Neural cell (in vitro differentiated cells): ENCODE data around the gene CLTC. TPM values are rescaled to one million over a fixed set of nuclear protein-coding genes. Genes with fewer than 3 reads are reported as not detected.

ENCODE experiments used
- H2AFZ ChIP-seq: fragments of 200-600, 300-800 bp; sonication (generic), shearing (Covaris generic); 2 replicates; pipeline ENCODE4 v1.6.0; 2014; ENCODE audit warnings: low read depth, mild to moderate bottlenecking, antibody characterized with exemption, low read length, moderate library complexity
- H3F3A ChIP-seq: fragments of 200-600 bp; shearing (Covaris generic); 2 replicates; pipeline ENCODE4 v1.6.1; 2016; ENCODE audit warnings: mild to moderate bottlenecking, moderate library complexity, mixed read lengths, antibody characterized with exemption, low read length; ENCODE audit not compliant: insufficient read depth, poor library complexity, severe bottlenecking
- H3K27ac ChIP-seq: fragments of 200-600, 300-800 bp; sonication (generic), shearing (Covaris generic); 2 replicates; pipeline ENCODE4 v1.5.1; 2014; ENCODE audit warnings: mild to moderate bottlenecking, low read length, moderate library complexity
- H3K27me3 ChIP-seq: fragments of 300-800, 200-600 bp; sonication (generic), shearing (Covaris generic); 2 replicates; pipeline ENCODE4 v1.6.0; 2014; ENCODE audit warnings: mild to moderate bottlenecking, low read depth, low read length, moderate library complexity; ENCODE audit not compliant: insufficient read depth
- H3K36me3 ChIP-seq: fragments of 300-800, 200-600 bp; sonication (generic), shearing (Covaris generic); 2 replicates; pipeline ENCODE4 v1.5.1; 2014; ENCODE audit warnings: mild to moderate bottlenecking, antibody characterized with exemption, low read length, moderate library complexity; ENCODE audit not compliant: insufficient read depth
- H3K4me2 ChIP-seq: fragments of 300-800, 200-600 bp; sonication (generic), shearing (Covaris generic); 2 replicates; pipeline ENCODE4 v1.6.0; 2014; ENCODE audit warnings: mild to moderate bottlenecking, low read length
- H3K4me3 ChIP-seq: fragments of 300-800, 200-600 bp; sonication (generic), shearing (Covaris generic); 2 replicates; pipeline ENCODE4 v1.5.1; 2014; ENCODE audit warnings: mild to moderate bottlenecking, low read length, moderate library complexity
- H3K79me2 ChIP-seq: fragments of 200-600 bp; shearing (Covaris generic); replicated peaks from 2 replicates; pipeline ENCODE4 v1.6.0; 2014; ENCODE audit warnings: mild to moderate bottlenecking, low read length, moderate library complexity; ENCODE audit not compliant: insufficient read depth
- H3K9ac ChIP-seq: fragments of 300-800, 200-600 bp; sonication (generic), shearing (Covaris generic); 2 replicates; pipeline ENCODE4 v1.6.1; 2016; ENCODE audit warnings: mild to moderate bottlenecking, low read length, mixed read lengths
- H3K9me2 ChIP-seq: fragments of 200-600 bp; shearing (Covaris generic); 2 replicates; pipeline ENCODE4 v1.6.1; 2016; ENCODE audit warnings: mild to moderate bottlenecking, low read length, mixed read lengths; ENCODE audit not compliant: insufficient read depth
- H3K9me3 ChIP-seq: fragments of 200-600, 300-800 bp; sonication (generic), shearing (Covaris generic); 2 replicates; pipeline ENCODE4 v1.6.1; 2016; ENCODE audit warnings: mild to moderate bottlenecking, mixed run types, low read length, moderate library complexity, mixed read lengths
- H4K20me1 ChIP-seq: fragments of 200-600 bp; shearing (Covaris generic); 2 replicates; pipeline ENCODE4 v1.6.1; 2016; ENCODE audit warnings: mild to moderate bottlenecking, mixed run types; ENCODE audit not compliant: insufficient read depth
- EP300 ChIP-seq: fragments of 450-650 bp; conservative IDR thresholded peaks from 2 replicates; pipeline ENCODE4 v1.6.1; 2014; ENCODE audit warnings: antibody characterized with exemption, mild to moderate bottlenecking, moderate library complexity; ENCODE audit not compliant: poor library complexity, severe bottlenecking
- EZH2 ChIP-seq: fragments of 200-600, 300-800 bp; shearing (Covaris generic), sonication (generic); IDR thresholded peaks from 2 replicates; pipeline ENCODE4 v1.6.1; 2014; ENCODE audit warnings: antibody characterized with exemption, low read length, borderline replicate concordance, mild to moderate bottlenecking; ENCODE audit not compliant: insufficient read depth, poor library complexity, severe bottlenecking
- MXI1 ChIP-seq: fragments of 450-650 bp; conservative IDR thresholded peaks from 2 replicates; pipeline ENCODE4 v1.6.1; 2014; ENCODE audit warnings: antibody characterized with exemption, mild to moderate bottlenecking; ENCODE audit not compliant: poor library complexity, severe bottlenecking
- POLR2AphosphoS5 ChIP-seq: IDR thresholded peaks from 2 replicates; pipeline ENCODE4 v1.6.1; 2012
- RAD21 ChIP-seq: fragments of 450-650 bp; conservative IDR thresholded peaks from 2 replicates; pipeline ENCODE4 v1.6.1; 2014; ENCODE audit warnings: antibody characterized with exemption, mild to moderate bottlenecking, moderate library complexity
- SMC3 ChIP-seq: fragments of 450-650 bp; conservative IDR thresholded peaks from 2 replicates; pipeline ENCODE4 v1.6.1; 2014; ENCODE audit warnings: antibody characterized with exemption, mild to moderate bottlenecking, moderate library complexity; ENCODE audit not compliant: poor library complexity
- TAF1 ChIP-seq: IDR thresholded peaks from 2 replicates; pipeline ENCODE4 v1.6.1; 2012; ENCODE audit warnings: low read depth
- polyA plus RNA-seq: library from polyadenylated mRNA; depleted of rRNA; stranded (reverse); fragments of >200 nt; gene quantifications from 2 replicates; pipeline ENCODE4 v1.2.3, GENCODE V29; 2014
- TF ChIP-seq, protein P1 (sequence below): fragments of 450-650 bp; IDR thresholded peaks from 2 replicates; pipeline ENCODE4 v1.5.1; 2014; ENCODE audit warnings: antibody characterized with exemption, mild to moderate bottlenecking, moderate library complexity; ENCODE audit not compliant: poor library complexity, severe bottlenecking
- TF ChIP-seq, protein P2 (sequence below): IDR thresholded peaks from 2 replicates; pipeline ENCODE4 v1.6.1; 2012; ENCODE audit warnings: borderline replicate concordance

CLTC gene
- polyA plus RNA-seq, 1 donor from 2014 or later = 218 TPM

DNA sequence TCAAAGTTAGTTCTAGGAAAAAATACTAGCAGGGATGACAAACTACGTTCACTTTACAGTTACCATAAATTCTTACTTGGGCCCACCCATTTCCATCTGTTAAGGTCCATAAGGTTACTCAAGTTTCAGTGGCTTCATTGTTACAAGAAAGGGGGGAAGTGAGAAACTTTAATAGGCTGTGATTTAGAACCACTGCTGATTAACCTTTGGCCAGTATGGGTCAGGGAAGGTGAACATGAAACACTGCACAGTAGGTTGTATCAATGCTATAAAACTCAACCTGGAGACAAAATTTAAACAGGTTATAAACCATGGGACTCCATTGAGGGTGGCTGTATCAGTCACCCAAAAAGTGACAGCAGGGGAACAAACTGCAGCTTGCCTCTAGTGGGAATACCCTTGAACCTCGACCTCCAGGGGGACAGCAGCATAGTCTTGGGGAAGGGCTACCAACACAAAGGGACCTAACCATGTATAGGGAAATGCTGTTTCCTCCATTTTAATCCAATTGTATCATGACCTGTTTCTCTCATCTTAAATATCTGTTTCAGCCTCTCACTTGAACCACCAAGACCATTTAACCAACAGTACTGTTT lies 77.1 kb downstream of the CLTC start:
- no peak overlapping the region for H3K4me3 ChIP-seq
- H3K79me2 ChIP-seq = peaks cover 7% of the 10 kb centered on the region
- H3K9me3 ChIP-seq = no peaks in the 10 kb centered on the region
- H3K36me3 ChIP-seq = peaks cover 11% of the 10 kb centered on the region
- H2AFZ ChIP-seq = no peak overlapping the region
- no peaks in the 10 kb centered on the region for H3F3A ChIP-seq
- no peaks in the 10 kb centered on the region for H3K9me2 ChIP-seq
- TF ChIP-seq, protein P1, sequence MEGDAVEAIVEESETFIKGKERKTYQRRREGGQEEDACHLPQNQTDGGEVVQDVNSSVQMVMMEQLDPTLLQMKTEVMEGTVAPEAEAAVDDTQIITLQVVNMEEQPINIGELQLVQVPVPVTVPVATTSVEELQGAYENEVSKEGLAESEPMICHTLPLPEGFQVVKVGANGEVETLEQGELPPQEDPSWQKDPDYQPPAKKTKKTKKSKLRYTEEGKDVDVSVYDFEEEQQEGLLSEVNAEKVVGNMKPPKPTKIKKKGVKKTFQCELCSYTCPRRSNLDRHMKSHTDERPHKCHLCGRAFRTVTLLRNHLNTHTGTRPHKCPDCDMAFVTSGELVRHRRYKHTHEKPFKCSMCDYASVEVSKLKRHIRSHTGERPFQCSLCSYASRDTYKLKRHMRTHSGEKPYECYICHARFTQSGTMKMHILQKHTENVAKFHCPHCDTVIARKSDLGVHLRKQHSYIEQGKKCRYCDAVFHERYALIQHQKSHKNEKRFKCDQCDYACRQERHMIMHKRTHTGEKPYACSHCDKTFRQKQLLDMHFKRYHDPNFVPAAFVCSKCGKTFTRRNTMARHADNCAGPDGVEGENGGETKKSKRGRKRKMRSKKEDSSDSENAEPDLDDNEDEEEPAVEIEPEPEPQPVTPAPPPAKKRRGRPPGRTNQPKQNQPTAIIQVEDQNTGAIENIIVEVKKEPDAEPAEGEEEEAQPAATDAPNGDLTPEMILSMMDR = no peak
- peak; percentile 13 for TF ChIP-seq POLR2AphosphoS5
- H4K20me1 ChIP-seq = no peaks in the 10 kb centered on the region
- no peak overlapping the region for H3K27ac ChIP-seq
- no peaks in the 10 kb centered on the region for H3K27me3 ChIP-seq
- H3K9ac ChIP-seq = no peak overlapping the region
- H3K4me2 ChIP-seq = no peak overlapping the region

GRCh38 chr17:59698143-59698542 lies 78.4 kb downstream of the CLTC start:
- Histone ChIP-seq H3K27me3 (no peaks in the 10 kb centered on the region), H3K4me3 (no peak overlapping the region), H3K9ac (no peak overlapping the region), H3K27ac (no peak overlapping the region), H3K9me2 (no peaks in the 10 kb centered on the region), H3K36me3 (peaks cover 11% of the 10 kb centered on the region), H2AFZ (no peak overlapping the region), H3F3A (no peaks in the 10 kb centered on the region), H3K9me3 (no peaks in the 10 kb centered on the region), H3K79me2 (peaks cover 11% of the 10 kb centered on the region), H4K20me1 (no peaks in the 10 kb centered on the region), H3K4me2 (no peak overlapping the region)
- TF ChIP-seq TAF1 (no peak), SMC3 (no peak), EP300 (no peak), RAD21 (no peak)
- TF ChIP-seq, protein P2, sequence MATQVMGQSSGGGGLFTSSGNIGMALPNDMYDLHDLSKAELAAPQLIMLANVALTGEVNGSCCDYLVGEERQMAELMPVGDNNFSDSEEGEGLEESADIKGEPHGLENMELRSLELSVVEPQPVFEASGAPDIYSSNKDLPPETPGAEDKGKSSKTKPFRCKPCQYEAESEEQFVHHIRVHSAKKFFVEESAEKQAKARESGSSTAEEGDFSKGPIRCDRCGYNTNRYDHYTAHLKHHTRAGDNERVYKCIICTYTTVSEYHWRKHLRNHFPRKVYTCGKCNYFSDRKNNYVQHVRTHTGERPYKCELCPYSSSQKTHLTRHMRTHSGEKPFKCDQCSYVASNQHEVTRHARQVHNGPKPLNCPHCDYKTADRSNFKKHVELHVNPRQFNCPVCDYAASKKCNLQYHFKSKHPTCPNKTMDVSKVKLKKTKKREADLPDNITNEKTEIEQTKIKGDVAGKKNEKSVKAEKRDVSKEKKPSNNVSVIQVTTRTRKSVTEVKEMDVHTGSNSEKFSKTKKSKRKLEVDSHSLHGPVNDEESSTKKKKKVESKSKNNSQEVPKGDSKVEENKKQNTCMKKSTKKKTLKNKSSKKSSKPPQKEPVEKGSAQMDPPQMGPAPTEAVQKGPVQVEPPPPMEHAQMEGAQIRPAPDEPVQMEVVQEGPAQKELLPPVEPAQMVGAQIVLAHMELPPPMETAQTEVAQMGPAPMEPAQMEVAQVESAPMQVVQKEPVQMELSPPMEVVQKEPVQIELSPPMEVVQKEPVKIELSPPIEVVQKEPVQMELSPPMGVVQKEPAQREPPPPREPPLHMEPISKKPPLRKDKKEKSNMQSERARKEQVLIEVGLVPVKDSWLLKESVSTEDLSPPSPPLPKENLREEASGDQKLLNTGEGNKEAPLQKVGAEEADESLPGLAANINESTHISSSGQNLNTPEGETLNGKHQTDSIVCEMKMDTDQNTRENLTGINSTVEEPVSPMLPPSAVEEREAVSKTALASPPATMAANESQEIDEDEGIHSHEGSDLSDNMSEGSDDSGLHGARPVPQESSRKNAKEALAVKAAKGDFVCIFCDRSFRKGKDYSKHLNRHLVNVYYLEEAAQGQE = no peak

DNA sequence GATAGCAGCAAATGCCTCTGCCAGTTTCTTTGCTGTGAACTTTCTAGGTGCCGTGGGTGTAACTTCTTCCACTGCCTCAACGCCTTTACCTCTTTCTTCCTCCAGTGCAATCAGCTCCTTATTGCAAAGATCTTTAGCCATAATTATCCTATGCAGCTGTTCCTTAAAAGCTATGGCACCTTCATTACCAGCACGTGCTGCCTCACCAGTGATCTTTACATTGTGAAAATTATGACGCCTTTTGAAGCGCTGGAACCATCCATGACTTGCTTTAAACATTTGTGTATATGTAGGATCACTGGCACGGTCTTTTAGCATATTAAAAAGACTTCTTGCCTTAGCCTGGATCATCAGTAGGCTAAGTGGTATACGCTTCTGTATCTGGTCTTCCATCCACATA lies 79.5 kb downstream of the CLTC start:
- Histone ChIP-seq H3K27me3 (no peaks in the 10 kb centered on the region), H3K4me3 (no peak overlapping the region), H3K4me2 (no peak overlapping the region), H3K9me2 (no peaks in the 10 kb centered on the region), H2AFZ (no peak overlapping the region), H3F3A (no peaks in the 10 kb centered on the region), H3K79me2 (peaks cover 18% of the 10 kb centered on the region), H3K9me3 (no peaks in the 10 kb centered on the region), H3K27ac (no peak overlapping the region), H3K36me3 (peaks cover 11% of the 10 kb centered on the region), H3K9ac (no peak overlapping the region), H4K20me1 (no peaks in the 10 kb centered on the region)
- TF ChIP-seq POLR2AphosphoS5 (no peak), RAD21 (no peak), SMC3 (no peak), EP300 (no peak), EZH2 (no peak), MXI1 (no peak), TAF1 (no peak)
- TF ChIP-seq, protein P2 = no peak
- TF ChIP-seq, protein P1 = no peak
